Lower leg skin (tissue), 4 donors: ENCODE results near the gene NANOS3. TPM values are rescaled to one million over a fixed set of nuclear protein-coding genes. Genes with fewer than 3 reads are reported as not detected.

Source experiments
- DNase-seq, 2 donors: peaks; one replicate each; pipeline ENCODE4 v3.0.0-alpha.2; 2019; ENCODE audit warnings: low spot score in 2 of 2
- H3K4me3 ChIP-seq: fragments of 200-600 bp; sonication (generic); 2 replicates; pipeline ENCODE4 v1.5.1; 2017; ENCODE audit warnings: mild to moderate bottlenecking, low read depth; ENCODE audit not compliant: poor library complexity, severe bottlenecking
- POLR2A ChIP-seq, 2 donors: fragments of 450-650 bp; IDR thresholded peaks; one replicate each; pipeline ENCODE4 v1.6.1; 2016 to 2017; ENCODE audit warnings: antibody characterized with exemption in 2 of 2, mild to moderate bottlenecking in 1 of 2, moderate library complexity in 1 of 2
- WGBS, 2 donors: methylation state at CpG; one replicate each; pipeline ENCODE4 v1.1.5; 2018; 5-methylcytosine and 5-hydroxymethylcytosine counted together
- intact Hi-C: fragments of 100-400 bp; cut with DNase I; formaldehyde crosslinking; loops from one replicate; pipeline ENCODE4 v1.15.0; 2023; ENCODE audit warnings: low total_unique reads
- total RNA-seq, 4 donors: library from RNA; depleted of rRNA; stranded (reverse); fragments of >200 nt; gene quantifications; one replicate each; pipeline ENCODE4 v1.1.0, GENCODE V29; 2016
- TF ChIP-seq, protein P1 (sequence below), 3 donors: fragments of 450-650 bp; IDR thresholded peaks; one replicate each; pipeline ENCODE4 v1.5.1; 2016; ENCODE audit warnings: antibody characterized with exemption in 3 of 3, mild to moderate bottlenecking in 3 of 3, moderate library complexity in 2 of 3

The NANOS3 gene
- total RNA-seq, 4 donors from 2014 or later, result not detected

DNA sequence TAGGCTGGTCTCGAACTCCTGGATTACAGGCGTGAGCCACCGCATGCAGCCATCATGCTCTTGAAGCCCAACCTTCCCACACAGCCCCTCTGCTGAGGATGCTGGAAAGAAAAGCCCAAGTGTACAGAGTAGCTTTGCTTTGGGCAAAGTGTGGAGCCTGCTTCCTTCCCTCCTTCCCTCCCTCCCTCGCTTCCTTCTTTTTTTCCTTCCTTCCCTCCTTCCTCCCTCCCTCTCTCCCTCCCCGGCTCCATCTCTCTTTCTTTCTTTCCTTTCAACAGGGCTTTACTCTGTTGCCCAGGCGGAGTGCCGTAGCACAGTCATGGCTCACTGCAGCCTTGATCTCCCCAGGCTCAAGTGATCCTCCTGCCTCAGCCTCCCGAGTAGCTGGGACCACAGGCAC lies 31.7 kb downstream of the NANOS3 start:
- TF ChIP-seq POLR2A (IDR thresholded peaks at IDR 0.05), result no peak
- TF ChIP-seq, protein P1, sequence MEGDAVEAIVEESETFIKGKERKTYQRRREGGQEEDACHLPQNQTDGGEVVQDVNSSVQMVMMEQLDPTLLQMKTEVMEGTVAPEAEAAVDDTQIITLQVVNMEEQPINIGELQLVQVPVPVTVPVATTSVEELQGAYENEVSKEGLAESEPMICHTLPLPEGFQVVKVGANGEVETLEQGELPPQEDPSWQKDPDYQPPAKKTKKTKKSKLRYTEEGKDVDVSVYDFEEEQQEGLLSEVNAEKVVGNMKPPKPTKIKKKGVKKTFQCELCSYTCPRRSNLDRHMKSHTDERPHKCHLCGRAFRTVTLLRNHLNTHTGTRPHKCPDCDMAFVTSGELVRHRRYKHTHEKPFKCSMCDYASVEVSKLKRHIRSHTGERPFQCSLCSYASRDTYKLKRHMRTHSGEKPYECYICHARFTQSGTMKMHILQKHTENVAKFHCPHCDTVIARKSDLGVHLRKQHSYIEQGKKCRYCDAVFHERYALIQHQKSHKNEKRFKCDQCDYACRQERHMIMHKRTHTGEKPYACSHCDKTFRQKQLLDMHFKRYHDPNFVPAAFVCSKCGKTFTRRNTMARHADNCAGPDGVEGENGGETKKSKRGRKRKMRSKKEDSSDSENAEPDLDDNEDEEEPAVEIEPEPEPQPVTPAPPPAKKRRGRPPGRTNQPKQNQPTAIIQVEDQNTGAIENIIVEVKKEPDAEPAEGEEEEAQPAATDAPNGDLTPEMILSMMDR (IDR thresholded peaks at IDR 0.05), result no peak
- WGBS, 2 donors, result 92 to 95% methylated on average over 8 of the region's 8 CpGs
- intact Hi-C loops, result no loop called here
- no peak overlapping the region for H3K4me3 ChIP-seq
- DNase-seq, result no peak

DNA sequence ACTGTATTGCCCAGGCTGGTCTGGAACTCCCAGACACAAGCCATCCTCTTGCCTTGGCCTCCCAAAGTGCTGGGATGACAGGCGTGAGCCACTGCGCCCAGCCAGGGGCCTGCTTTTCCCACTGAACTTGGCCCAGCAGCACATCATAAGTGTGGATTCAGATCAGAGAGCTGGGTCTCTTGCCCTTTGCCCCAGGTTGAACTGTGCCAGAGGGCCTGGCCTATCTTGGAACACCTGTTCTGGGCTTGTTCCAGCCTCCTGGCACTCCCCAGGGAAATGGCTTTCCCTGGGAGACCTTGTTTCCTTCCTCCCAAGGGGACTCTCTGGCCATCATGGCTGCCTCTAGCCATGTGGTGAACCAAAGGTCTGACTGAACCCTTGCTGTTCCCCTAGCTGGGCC lies 32.5 kb downstream of the NANOS3 start:
- no peak overlapping the region for H3K4me3 ChIP-seq
- WGBS, 2 donors, result 87 to 100% methylated on average over 2 of the region's 2 CpGs
- no peak for DNase-seq
- no peak for TF ChIP-seq POLR2A (IDR thresholded peaks at IDR 0.05)
- TF ChIP-seq, protein P1 (IDR thresholded peaks at IDR 0.05), result no peak
- intact Hi-C loops, result no loop called here

DNA sequence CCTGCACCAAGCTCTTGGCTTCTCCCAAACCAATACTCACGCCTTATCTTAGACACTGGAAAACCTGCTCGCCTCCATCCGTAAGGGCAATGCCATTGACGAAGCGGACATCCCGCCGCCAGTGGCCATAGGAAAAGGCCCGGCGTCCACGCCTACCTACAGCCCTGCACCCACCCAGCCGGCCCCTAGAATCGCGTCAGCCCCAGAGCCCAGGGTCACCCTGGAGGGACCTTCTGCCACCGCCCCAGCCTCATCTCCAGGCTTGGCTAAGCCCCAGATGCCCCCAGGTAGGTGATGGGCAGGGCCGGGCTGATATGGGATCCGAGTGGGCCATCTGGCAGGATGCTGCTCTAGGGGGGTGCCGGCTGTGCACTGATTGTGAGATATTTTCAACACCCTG lies 36.4 kb downstream of the NANOS3 start:
- WGBS, 2 donors, result 89 to 96% methylated on average over 14 to 17 of the region's 17 CpGs
- TF ChIP-seq, protein P1 (IDR thresholded peaks at IDR 0.05), result no peak
- no peak for TF ChIP-seq POLR2A (IDR thresholded peaks at IDR 0.05)
- no peak for DNase-seq
- no peak overlapping the region for H3K4me3 ChIP-seq
- intact Hi-C loops, result no loop called here

DNA sequence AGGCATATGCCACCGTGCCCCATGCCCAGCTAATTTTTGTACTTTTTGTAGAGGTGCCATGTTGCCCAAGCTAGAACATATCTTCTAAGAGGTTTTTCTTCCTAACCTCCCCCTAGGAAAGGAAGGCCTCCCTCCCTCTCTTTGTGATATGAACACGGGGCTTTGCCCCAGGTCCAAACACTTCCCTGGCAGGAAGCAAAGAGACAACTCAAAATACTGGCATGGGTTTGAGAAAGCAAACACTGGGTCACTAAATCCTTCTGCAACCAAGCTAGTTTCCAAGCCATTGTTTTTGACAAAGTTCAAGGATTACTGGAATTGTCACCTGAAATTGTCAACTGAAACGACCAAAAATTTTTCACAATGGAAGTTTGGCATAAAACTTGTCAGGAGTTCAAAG lies 37.8 kb downstream of the NANOS3 start:
- no peak for TF ChIP-seq POLR2A (IDR thresholded peaks at IDR 0.05)
- TF ChIP-seq, protein P1 (IDR thresholded peaks at IDR 0.05), result no peak
- intact Hi-C loops, result no loop called here
- WGBS, 2 donors, result 78 to 83% methylated on average over 3 of the region's 3 CpGs
- H3K4me3 ChIP-seq, result no peak overlapping the region
- no peak for DNase-seq

DNA sequence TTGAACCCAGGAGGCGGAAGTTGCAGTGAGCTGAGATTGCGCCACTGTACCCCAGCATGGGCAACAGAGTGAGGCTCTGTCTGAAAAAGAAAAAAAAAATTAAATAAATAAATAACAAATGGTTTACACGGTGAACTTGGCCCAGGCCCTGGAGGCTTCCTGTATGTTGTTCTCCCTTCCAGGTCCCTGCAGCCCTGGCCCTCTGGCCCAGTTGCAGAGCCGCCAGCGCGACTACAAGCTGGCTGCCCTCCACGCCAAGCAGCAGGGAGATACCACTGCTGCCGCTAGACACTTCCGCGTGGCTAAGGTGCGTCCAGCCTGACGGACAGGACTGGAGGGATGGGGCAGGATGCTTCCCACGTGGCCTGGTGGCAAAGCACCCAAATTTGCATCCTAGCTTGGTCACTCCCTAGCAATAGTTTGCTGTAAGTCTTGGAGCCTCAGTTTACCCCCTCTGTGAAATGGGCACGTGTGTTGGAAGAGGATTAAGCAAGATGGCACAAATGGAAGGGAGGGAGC lies 41.0 kb downstream of the NANOS3 start:
- no peak for DNase-seq
- no peak overlapping the region for H3K4me3 ChIP-seq
- TF ChIP-seq, protein P1 (IDR thresholded peaks at IDR 0.05), result no peak
- TF ChIP-seq POLR2A (IDR thresholded peaks at IDR 0.05), result no peak
- intact Hi-C loops, result no loop called here
- 87 to 88% methylated on average over 14 of the region's 14 CpGs for WGBS, 2 donors

DNA sequence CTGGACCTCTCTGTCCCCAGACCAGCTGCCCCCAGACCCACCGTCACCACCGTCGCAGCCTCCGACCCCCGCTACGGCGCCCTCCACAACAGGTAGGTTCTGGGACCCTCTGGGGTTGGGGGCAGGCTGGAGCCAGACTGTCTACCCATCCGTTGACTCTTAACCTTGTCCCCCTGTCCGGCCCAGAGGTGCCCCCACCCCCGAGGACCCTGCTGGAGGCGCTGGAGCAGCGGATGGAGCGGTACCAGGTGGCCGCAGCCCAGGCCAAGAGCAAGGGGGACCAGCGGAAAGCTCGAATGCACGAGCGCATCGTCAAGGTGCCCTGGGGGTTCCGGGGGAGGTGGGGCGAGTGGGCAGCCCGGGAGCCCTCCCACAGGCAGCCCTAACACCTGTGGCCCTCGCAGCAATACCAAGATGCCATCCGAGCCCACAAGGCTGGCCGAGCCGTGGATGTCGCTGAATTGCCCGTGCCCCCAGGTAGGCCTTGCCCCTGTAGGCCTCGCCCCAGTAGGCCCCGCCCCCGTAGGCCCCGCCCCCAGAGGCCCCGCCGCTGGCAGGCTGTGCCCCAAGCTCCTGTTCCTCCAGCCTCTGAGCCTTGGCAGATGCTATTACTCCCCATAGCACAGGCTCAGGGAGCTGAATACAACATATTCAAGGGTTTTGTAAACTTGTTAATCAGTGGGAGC lies 41.9 kb downstream of the NANOS3 start:
- 85 to 87% methylated on average over 22 to 26 of the region's 34 CpGs for WGBS, 2 donors
- intact Hi-C loops, result no loop called here
- H3K4me3 ChIP-seq, result no peak overlapping the region
- TF ChIP-seq POLR2A (IDR thresholded peaks at IDR 0.05), result no peak
- TF ChIP-seq, protein P1 (IDR thresholded peaks at IDR 0.05), result no peak
- no peak for DNase-seq
